ENCODE measurements around the gene ATPAF1. TPM values are rescaled to one million over a fixed set of nuclear protein-coding genes. Genes with fewer than 3 reads are reported as not detected.
A peak's percentile ranks its signal among the peaks of the same experiment; 100 is the strongest.

Gene ATPAF1
- total and polyA plus RNA-seq, 9 of the 15 experiments (the other 6 are each of a cell fraction or from before 2014, with no cell fraction given): 6.3 to 56.2 (median 27.4) TPM

DNA sequence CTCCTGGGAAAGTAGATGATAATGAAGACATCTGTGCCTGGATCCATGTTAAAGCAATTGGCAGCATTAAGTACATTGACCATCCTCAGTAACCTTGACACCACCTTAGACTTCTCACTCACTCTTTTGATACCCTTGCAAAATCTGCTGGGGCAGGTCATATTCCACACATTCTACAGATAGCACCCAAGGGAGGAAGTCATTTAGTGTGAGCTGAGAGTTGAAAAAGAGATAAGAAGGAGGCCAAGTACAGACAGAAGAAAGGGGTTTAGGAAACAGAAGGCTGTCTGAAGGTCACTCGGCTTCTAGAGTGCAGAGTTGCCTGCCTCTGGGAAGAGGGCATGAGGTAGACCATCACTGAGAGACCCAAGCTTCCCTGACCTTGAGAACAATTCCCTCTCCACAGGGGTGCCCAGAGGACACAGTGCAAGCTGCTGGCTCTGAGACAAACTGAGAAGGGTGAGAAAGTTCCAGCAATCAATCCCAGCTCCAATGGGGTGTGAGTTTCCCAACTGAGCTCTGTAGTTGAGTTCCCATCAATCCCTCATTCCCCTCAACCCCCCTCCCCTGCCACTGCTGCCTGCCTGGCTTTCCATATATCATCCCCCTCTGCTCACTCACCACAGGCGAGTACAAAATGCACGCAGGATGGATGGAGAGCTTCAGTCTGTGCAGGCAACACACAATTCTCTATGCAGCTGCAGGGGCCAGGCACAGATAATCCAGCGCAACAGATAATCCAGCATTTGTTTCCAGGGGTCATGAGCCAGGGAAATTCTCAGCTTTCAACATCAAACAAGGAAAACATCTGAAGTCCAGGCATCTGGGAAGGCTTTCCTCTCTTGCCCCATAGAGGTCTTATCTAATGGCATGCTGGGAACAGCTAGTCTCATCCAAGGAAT is 44.2 kb downstream of the ATPAF1 start (continued):
- no peak for TF ChIP-seq ZNF174 (CRISPR knock-in tag; IDR thresholded peaks at IDR 0.05)
- TF ChIP-seq ZNF263 (CRISPR knock-in tag; IDR thresholded peaks at IDR 0.05; ENCODE audit: borderline replicate concordance): no peak
- TF ChIP-seq ZFX (CRISPR knock-in tag; IDR thresholded peaks at IDR 0.05): no peak
- TF ChIP-seq NONO (IDR thresholded peaks at IDR 0.05; ENCODE audit: low read depth in 2 of 2, low read length in 1 of 2): no peak
- TF ChIP-seq ZNF79 (CRISPR knock-in tag; IDR thresholded peaks at IDR 0.05; ENCODE audit: low read depth): no peak
- no peak for TF ChIP-seq ZNF124 (CRISPR knock-in tag; IDR thresholded peaks at IDR 0.05)
- TF ChIP-seq CTBP1 (IDR thresholded peaks at IDR 0.05; ENCODE audit: borderline replicate concordance): peak; percentile 8; the same call in 1 of the 2 replicates
- TF ChIP-seq, protein P1, sequence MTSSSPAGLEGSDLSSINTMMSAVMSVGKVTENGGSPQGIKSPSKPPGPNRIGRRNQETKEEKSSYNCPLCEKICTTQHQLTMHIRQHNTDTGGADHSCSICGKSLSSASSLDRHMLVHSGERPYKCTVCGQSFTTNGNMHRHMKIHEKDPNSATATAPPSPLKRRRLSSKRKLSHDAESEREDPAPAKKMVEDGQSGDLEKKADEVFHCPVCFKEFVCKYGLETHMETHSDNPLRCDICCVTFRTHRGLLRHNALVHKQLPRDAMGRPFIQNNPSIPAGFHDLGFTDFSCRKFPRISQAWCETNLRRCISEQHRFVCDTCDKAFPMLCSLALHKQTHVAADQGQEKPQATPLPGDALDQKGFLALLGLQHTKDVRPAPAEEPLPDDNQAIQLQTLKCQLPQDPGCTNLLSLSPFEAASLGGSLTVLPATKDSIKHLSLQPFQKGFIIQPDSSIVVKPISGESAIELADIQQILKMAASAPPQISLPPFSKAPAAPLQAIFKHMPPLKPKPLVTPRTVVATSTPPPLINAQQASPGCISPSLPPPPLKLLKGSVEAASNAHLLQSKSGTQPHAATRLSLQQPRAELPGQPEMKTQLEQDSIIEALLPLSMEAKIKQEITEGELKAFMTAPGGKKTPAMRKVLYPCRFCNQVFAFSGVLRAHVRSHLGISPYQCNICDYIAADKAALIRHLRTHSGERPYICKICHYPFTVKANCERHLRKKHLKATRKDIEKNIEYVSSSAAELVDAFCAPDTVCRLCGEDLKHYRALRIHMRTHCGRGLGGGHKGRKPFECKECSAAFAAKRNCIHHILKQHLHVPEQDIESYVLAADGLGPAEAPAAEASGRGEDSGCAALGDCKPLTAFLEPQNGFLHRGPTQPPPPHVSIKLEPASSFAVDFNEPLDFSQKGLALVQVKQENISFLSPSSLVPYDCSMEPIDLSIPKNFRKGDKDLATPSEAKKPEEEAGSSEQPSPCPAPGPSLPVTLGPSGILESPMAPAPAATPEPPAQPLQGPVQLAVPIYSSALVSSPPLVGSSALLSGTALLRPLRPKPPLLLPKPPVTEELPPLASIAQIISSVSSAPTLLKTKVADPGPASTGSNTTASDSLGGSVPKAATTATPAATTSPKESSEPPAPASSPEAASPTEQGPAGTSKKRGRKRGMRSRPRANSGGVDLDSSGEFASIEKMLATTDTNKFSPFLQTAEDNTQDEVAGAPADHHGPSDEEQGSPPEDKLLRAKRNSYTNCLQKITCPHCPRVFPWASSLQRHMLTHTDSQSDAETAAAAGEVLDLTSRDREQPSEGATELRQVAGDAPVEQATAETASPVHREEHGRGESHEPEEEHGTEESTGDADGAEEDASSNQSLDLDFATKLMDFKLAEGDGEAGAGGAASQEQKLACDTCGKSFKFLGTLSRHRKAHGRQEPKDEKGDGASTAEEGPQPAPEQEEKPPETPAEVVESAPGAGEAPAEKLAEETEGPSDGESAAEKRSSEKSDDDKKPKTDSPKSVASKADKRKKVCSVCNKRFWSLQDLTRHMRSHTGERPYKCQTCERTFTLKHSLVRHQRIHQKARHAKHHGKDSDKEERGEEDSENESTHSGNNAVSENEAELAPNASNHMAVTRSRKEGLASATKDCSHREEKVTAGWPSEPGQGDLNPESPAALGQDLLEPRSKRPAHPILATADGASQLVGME (CRISPR knock-in tag; IDR thresholded peaks at IDR 0.05): no peak
- no peak for TF ChIP-seq PHTF2 (CRISPR knock-in tag; IDR thresholded peaks at IDR 0.05)
- no peak for TF ChIP-seq TAF9B (IDR thresholded peaks at IDR 0.05; ENCODE audit: partially characterized antibody)
- TF ChIP-seq, protein P2, sequence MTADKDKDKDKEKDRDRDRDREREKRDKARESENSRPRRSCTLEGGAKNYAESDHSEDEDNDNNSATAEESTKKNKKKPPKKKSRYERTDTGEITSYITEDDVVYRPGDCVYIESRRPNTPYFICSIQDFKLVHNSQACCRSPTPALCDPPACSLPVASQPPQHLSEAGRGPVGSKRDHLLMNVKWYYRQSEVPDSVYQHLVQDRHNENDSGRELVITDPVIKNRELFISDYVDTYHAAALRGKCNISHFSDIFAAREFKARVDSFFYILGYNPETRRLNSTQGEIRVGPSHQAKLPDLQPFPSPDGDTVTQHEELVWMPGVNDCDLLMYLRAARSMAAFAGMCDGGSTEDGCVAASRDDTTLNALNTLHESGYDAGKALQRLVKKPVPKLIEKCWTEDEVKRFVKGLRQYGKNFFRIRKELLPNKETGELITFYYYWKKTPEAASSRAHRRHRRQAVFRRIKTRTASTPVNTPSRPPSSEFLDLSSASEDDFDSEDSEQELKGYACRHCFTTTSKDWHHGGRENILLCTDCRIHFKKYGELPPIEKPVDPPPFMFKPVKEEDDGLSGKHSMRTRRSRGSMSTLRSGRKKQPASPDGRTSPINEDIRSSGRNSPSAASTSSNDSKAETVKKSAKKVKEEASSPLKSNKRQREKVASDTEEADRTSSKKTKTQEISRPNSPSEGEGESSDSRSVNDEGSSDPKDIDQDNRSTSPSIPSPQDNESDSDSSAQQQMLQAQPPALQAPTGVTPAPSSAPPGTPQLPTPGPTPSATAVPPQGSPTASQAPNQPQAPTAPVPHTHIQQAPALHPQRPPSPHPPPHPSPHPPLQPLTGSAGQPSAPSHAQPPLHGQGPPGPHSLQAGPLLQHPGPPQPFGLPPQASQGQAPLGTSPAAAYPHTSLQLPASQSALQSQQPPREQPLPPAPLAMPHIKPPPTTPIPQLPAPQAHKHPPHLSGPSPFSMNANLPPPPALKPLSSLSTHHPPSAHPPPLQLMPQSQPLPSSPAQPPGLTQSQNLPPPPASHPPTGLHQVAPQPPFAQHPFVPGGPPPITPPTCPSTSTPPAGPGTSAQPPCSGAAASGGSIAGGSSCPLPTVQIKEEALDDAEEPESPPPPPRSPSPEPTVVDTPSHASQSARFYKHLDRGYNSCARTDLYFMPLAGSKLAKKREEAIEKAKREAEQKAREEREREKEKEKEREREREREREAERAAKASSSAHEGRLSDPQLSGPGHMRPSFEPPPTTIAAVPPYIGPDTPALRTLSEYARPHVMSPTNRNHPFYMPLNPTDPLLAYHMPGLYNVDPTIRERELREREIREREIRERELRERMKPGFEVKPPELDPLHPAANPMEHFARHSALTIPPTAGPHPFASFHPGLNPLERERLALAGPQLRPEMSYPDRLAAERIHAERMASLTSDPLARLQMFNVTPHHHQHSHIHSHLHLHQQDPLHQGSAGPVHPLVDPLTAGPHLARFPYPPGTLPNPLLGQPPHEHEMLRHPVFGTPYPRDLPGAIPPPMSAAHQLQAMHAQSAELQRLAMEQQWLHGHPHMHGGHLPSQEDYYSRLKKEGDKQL (CRISPR knock-in tag; IDR thresholded peaks at IDR 0.05; ENCODE audit: borderline replicate concordance): no peak
- no peak for TF ChIP-seq SRSF3 (IDR thresholded peaks at IDR 0.05; ENCODE audit: insufficient read depth, low read length)
- no peak for TF ChIP-seq ZNF785 (CRISPR knock-in tag; IDR thresholded peaks at IDR 0.05)
- TF ChIP-seq ZNF764 (CRISPR knock-in tag; IDR thresholded peaks at IDR 0.05; ENCODE audit: low read depth): no peak

All from K562 (cell line).